Measurements from ENCODE around the gene THPO. TPM values are rescaled to one million over a fixed set of nuclear protein-coding genes. Genes with fewer than 3 reads are reported as not detected.

Gene THPO
- total RNA-seq, 1 donor from 2014 or later = 0.98 TPM

DNA sequence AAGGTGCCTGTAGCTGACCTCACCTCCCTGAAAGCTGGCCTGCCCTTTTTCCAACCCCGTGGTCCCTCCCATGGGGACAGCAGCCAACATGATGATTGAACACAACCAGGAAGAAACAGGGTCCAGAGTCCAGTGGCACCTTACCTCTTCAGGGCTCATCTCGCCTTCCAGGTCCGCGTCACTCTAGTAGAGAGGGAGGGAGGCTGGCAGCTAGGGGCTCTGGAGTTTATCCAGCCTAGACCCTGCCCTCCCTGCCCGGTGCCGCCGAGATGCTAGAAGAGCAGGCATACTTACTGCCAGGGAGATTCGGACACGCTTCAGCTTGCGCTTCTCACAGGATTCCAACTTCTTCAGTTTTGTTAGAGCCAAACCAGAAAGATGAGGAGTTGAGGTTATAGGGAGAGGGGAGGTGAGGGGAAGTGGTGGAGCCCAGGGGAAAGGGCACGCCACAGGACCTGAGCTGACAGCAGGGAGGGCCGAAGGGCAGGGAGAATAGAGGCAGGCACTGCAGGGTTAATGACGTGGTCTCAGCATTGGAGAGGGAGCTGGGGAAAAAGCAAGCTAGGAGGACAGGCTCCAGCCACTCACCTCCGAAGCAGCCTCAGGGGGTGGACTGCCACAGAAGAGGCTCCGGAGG is 25.7 kb downstream of the THPO start:
- TF ChIP-seq, protein P1, sequence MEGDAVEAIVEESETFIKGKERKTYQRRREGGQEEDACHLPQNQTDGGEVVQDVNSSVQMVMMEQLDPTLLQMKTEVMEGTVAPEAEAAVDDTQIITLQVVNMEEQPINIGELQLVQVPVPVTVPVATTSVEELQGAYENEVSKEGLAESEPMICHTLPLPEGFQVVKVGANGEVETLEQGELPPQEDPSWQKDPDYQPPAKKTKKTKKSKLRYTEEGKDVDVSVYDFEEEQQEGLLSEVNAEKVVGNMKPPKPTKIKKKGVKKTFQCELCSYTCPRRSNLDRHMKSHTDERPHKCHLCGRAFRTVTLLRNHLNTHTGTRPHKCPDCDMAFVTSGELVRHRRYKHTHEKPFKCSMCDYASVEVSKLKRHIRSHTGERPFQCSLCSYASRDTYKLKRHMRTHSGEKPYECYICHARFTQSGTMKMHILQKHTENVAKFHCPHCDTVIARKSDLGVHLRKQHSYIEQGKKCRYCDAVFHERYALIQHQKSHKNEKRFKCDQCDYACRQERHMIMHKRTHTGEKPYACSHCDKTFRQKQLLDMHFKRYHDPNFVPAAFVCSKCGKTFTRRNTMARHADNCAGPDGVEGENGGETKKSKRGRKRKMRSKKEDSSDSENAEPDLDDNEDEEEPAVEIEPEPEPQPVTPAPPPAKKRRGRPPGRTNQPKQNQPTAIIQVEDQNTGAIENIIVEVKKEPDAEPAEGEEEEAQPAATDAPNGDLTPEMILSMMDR (conservative IDR thresholded peaks at IDR 0.05) = no peak
- Mint-ChIP-seq H3K4me1 (peaks cover 30% of the 10 kb centered on the region), H3K4me3 (peak overlapping the region; percentile 53), H3K9me3 (no peaks in the 10 kb centered on the region), H3K36me3 (ENCODE audit: low read depth) (peaks cover 13% of the 10 kb centered on the region), H3K27me3 (ENCODE audit: low read depth) (no peaks in the 10 kb centered on the region), H3K27ac (ENCODE audit: unreplicated experiment) (peak overlapping the region; percentile 63)
- no peak for DNase-seq (ENCODE audit: low read depth, low spot score)

DNA sequence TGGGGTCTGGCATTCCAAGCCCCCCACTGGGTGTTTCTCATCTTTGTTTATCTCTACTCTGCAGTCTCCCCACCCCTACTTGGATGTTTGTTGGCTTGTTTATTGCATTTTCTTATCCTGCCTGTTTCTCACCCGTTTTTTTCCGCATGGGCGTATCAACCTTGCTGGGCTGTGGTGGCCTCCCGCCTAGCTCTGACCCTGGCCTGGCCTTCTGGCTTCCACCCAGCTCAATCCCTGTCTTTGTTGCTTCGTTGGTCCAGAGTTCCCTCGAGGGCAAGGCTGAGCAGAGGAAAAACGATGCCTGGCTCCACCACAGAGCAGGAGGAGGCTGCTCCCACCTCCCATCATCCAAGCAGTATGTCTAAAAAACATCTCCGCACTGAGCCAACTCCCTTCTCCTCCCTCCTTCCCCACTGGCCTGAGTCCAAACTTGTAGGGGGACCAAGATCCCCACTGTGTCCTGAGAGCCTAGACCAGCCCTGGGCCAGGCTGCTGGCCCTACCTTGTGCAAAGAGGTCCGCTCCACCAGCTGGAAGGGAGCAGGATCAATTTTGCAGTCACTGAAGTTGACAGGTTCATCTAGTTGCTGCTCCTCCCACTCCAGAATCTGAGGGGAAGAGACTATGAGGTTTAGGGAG is 26.4 kb downstream of the THPO start:
- Mint-ChIP-seq H3K4me1 (peaks cover 30% of the 10 kb centered on the region), H3K27ac (ENCODE audit: unreplicated experiment) (peak overlapping the region; percentile 83), H3K9me3 (no peaks in the 10 kb centered on the region), H3K36me3 (ENCODE audit: low read depth) (peaks cover 13% of the 10 kb centered on the region), H3K27me3 (ENCODE audit: low read depth) (no peaks in the 10 kb centered on the region), H3K4me3 (peak overlapping the region; percentile 56)
- TF ChIP-seq, protein P1 (conservative IDR thresholded peaks at IDR 0.05) = no peak
- DNase-seq (ENCODE audit: low read depth, low spot score) = no peak

DNA sequence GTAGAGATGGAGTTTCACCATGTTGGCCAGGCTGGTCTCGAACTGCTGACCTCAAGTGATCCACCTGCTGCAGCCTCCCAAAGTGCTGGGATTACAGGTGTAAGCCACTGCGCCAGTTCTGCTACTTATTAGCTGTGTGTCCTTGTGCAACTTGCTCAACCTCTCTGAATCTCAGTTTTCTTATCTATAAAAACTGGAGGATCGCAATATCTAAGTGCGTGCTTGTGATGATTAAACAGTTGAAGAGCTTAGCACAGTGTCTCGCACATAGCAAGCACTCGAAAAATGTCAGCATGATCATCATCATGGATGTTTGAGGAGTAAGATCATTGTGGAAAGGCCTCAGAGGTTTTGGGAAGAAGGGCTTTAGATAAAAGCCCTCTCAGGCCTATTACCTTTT is 27.4 kb downstream of the THPO start:
- no peaks in the 10 kb centered on the region for H3K27me3 Mint-ChIP-seq (ENCODE audit: low read depth)
- TF ChIP-seq, protein P1 (conservative IDR thresholded peaks at IDR 0.05) = no peak
- H3K4me3 Mint-ChIP-seq = no peak overlapping the region
- peaks cover 33% of the 10 kb centered on the region for H3K4me1 Mint-ChIP-seq
- DNase-seq (ENCODE audit: low read depth, low spot score) = no peak
- no peak overlapping the region for H3K27ac Mint-ChIP-seq (ENCODE audit: unreplicated experiment)
- H3K36me3 Mint-ChIP-seq (ENCODE audit: low read depth) = peaks cover 13% of the 10 kb centered on the region
- no peaks in the 10 kb centered on the region for H3K9me3 Mint-ChIP-seq

DNA sequence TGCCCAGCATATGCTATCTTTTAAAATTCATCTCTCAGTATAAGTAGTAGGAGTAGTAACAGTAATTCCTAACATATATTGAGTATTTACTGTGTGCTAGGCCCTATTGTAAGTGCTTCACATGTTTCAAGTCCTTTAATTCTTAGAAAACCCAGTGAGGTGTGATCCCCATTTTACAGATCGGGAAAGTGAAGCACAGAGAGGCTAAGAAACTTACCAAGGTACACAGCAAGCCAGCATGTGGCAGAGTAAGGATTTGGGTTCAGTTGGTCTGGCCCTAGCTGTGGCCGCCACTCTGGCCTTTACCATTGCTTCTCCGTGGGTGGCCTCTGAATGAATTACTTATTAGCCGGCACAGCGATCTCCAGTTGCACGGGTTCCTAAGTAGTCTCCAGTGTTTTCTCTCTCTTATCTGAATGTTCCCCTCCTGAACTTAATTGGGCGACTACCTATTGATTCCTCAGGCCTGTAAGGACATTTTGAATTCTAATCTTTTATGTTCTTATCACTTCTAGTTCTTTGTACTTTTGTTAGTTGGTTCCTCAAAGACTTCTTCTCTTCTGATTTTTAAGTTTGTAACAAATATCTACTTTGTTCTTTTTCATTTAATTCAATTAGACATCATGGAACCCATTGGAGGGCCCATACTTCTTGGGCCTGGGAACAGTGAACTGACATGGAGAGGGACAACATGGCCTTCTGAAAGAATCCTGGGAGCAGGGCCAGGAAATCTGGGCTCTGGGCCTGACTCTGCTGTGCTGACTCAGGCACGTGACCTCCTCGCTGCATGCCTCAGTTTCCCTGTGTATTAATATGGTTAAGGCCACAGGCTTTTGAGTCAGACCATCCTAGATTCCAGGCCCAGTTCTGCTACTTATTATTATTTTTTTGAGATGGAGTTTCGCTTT is 28.2 kb downstream of the THPO start:
- H3K27ac Mint-ChIP-seq (ENCODE audit: unreplicated experiment) = no peak overlapping the region
- no peak for DNase-seq (ENCODE audit: low read depth, low spot score)
- no peaks in the 10 kb centered on the region for H3K27me3 Mint-ChIP-seq (ENCODE audit: low read depth)
- no peaks in the 10 kb centered on the region for H3K9me3 Mint-ChIP-seq
- no peak overlapping the region for H3K4me3 Mint-ChIP-seq
- H3K36me3 Mint-ChIP-seq (ENCODE audit: low read depth) = peaks cover 10% of the 10 kb centered on the region
- H3K4me1 Mint-ChIP-seq = peaks cover 30% of the 10 kb centered on the region
- TF ChIP-seq, protein P1 (conservative IDR thresholded peaks at IDR 0.05) = no peak

DNA sequence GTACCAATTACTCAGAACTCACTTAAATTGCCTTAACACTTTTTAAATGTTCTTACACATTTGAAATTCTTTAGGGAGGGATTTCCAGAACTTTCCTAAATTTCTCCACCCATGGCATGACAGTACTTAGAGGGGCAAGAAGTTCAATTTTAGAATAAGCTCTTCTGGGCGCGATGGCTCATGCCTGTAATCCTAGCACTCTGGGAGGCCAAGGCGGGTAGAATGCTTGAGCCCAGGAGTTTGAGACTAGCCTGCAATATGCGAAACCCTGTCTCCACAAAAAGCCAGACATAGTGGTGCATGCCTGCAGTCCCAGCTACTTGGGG is 30.0 kb downstream of the THPO start:
- DNase-seq (ENCODE audit: low read depth, low spot score) = no peak
- H3K4me1 Mint-ChIP-seq = peaks cover 30% of the 10 kb centered on the region

More for the DNA sequence above, 30.0 kb downstream of the THPO start:
- Mint-ChIP-seq H3K9me3 (no peaks in the 10 kb centered on the region), H3K4me3 (no peak overlapping the region), H3K36me3 (ENCODE audit: low read depth) (peaks cover 10% of the 10 kb centered on the region), H3K27me3 (ENCODE audit: low read depth) (no peaks in the 10 kb centered on the region), H3K27ac (ENCODE audit: unreplicated experiment) (no peak overlapping the region)
- TF ChIP-seq, protein P1 (conservative IDR thresholded peaks at IDR 0.05) = no peak
